Upper lobe of right lung (tissue), 1 donor: ENCODE data around the gene TMED8. TPM values are rescaled to one million over a fixed set of nuclear protein-coding genes. Genes with fewer than 3 reads are reported as not detected.

Source experiments
- ATAC-seq: fragments of 200-7000 bp; cut with Tn5 transposase; one replicate; pipeline ENCODE4 v1.9.1; 2020; ENCODE audit warnings: mild to moderate bottlenecking, moderate library complexity
- DNase-seq: peaks from one replicate; pipeline ENCODE4 v3.0.0-alpha.2; 2020
- H3K27ac ChIP-seq: fragments of 200-600 bp; one replicate; pipeline ENCODE4 v1.8.0; 2022
- H3K27me3 ChIP-seq: fragments of 200-600 bp; one replicate; pipeline ENCODE4 v1.8.0; 2022; ENCODE audit warnings: mild to moderate bottlenecking
- H3K36me3 ChIP-seq: fragments of 200-600 bp; one replicate; pipeline ENCODE4 v1.8.0; 2022
- H3K4me1 ChIP-seq: fragments of 200-600 bp; one replicate; pipeline ENCODE4 v1.8.0; 2022
- H3K4me3 ChIP-seq: fragments of 200-600 bp; one replicate; pipeline ENCODE4 v1.8.0; 2022; ENCODE audit warnings: mild to moderate bottlenecking
- H3K9me3 ChIP-seq: fragments of 200-600 bp; one replicate; pipeline ENCODE4 v1.8.0; 2022
- intact Hi-C: fragments of 100-400 bp; cut with DNase I; formaldehyde crosslinking; loops from one replicate; pipeline ENCODE4 v1.11.0; 2022
- total RNA-seq: library from RNA; stranded (reverse); fragmentation: NEBNext Ultra II Directional; extraction: Animal tissue kit (Norgen Biotek cat#: 25700); gene quantifications from one replicate; pipeline ENCODE4 v1.2.1, GENCODE V29; 2021
- TF ChIP-seq, protein P1 (sequence below): fragments of 200-600 bp; IDR thresholded peaks from one replicate; pipeline ENCODE4 v1.8.0; 2022; ENCODE audit warnings: antibody characterized with exemption
- donor health status: DM: no; HTN: yes; CAD: no; lungs with severe emphysema.

TMED8 gene
- total RNA-seq, 1 donor from 2014 or later, result 11.3 TPM

- no peak overlapping the region for H3K4me3 ChIP-seq
- H3K36me3 ChIP-seq, result peaks cover 36% of the 10 kb centered on the region
- TF ChIP-seq, protein P1, sequence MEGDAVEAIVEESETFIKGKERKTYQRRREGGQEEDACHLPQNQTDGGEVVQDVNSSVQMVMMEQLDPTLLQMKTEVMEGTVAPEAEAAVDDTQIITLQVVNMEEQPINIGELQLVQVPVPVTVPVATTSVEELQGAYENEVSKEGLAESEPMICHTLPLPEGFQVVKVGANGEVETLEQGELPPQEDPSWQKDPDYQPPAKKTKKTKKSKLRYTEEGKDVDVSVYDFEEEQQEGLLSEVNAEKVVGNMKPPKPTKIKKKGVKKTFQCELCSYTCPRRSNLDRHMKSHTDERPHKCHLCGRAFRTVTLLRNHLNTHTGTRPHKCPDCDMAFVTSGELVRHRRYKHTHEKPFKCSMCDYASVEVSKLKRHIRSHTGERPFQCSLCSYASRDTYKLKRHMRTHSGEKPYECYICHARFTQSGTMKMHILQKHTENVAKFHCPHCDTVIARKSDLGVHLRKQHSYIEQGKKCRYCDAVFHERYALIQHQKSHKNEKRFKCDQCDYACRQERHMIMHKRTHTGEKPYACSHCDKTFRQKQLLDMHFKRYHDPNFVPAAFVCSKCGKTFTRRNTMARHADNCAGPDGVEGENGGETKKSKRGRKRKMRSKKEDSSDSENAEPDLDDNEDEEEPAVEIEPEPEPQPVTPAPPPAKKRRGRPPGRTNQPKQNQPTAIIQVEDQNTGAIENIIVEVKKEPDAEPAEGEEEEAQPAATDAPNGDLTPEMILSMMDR, result no peak
- H3K27me3 ChIP-seq, result no peaks in the 10 kb centered on the region
- H3K4me1 ChIP-seq, result no peaks in the 10 kb centered on the region
- no peak overlapping the region for H3K27ac ChIP-seq
- intact Hi-C loops, result no loop called here
- ATAC-seq, result no peak
- no peak for DNase-seq
- no peaks in the 10 kb centered on the region for H3K9me3 ChIP-seq
These were observed 32.4 kb downstream of the TMED8 start for GRCh38 chr14:77344377-77344996.

- no peak overlapping the region for H3K27ac ChIP-seq
- no peak overlapping the region for H3K4me3 ChIP-seq
- H3K4me1 ChIP-seq, result no peaks in the 10 kb centered on the region
- H3K27me3 ChIP-seq, result no peaks in the 10 kb centered on the region
- H3K36me3 ChIP-seq, result peaks cover 39% of the 10 kb centered on the region
- TF ChIP-seq, protein P1, result no peak
- intact Hi-C loops, result no loop called here
- ATAC-seq (no peak), DNase-seq (no peak)
- H3K9me3 ChIP-seq, result no peaks in the 10 kb centered on the region
These were observed 33.2 kb downstream of the TMED8 start for GRCh38 chr14:77343662-77344061.

DNA sequence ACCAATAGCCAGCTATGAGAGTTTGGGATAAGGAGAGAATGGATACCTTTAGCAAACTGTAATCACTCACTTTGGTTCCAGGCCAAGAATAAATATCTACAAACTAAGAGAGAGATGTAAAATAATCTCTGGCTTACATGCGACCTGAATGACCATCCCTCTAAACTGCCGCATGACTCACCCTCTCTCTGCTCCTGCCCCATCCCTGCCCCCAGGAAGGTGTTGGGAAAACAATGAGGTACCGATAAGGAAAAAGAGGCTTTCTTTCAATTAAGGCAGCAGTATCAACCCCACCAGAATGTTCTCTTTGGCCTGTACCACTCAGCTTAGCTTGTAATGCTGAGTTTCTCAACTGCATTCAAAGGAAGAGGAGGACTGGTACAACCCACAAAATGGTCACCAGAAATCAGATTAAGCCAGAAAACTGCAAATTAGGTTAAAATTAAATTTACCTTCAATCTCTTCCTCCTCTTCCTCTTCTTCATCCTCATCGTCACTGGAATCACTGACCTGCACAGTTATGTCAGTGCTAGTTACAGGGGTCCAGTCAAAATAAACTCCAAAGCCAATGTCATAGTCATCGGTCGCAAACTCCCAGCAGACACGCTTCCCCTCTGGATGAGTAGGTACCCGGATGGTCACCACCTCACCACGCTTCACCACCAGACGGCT lies 34.0 kb downstream of the TMED8 start:
- H3K4me3 ChIP-seq, result no peak overlapping the region
- H3K36me3 ChIP-seq, result peaks cover 42% of the 10 kb centered on the region
- no peaks in the 10 kb centered on the region for H3K9me3 ChIP-seq
- no peak for ATAC-seq
- no peak for DNase-seq
- intact Hi-C loops, result no loop called here
- no peaks in the 10 kb centered on the region for H3K27me3 ChIP-seq
- TF ChIP-seq, protein P1, result no peak
- no peaks in the 10 kb centered on the region for H3K4me1 ChIP-seq
- H3K27ac ChIP-seq, result no peak overlapping the region

DNA sequence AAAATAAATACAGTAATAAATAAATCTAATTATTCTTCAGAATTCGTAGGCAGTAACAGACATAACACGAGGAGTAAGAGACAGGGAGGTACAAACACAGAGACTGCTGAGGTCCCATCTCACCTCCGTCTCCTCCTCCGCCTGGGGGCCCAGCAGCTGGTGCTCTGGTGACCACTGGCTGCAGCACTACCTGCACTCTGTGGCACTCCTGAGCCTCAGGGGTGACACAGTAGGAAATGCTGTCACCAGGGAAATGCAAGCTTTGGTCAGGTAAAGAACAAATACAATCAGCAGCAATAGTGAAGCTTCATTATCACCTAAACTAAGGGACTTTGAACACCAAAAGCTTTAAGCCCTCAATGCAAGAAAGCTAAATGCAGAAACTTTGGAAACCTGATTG lies 36.5 kb downstream of the TMED8 start:
- Histone ChIP-seq H3K4me1 (no peaks in the 10 kb centered on the region), H3K4me3 (no peak overlapping the region), H3K27ac (no peak overlapping the region), H3K36me3 (peaks cover 42% of the 10 kb centered on the region), H3K9me3 (no peaks in the 10 kb centered on the region), H3K27me3 (no peaks in the 10 kb centered on the region)
- ATAC-seq (no peak), DNase-seq (no peak)
- TF ChIP-seq, protein P1, result no peak
- intact Hi-C loops, result no loop called here

DNA sequence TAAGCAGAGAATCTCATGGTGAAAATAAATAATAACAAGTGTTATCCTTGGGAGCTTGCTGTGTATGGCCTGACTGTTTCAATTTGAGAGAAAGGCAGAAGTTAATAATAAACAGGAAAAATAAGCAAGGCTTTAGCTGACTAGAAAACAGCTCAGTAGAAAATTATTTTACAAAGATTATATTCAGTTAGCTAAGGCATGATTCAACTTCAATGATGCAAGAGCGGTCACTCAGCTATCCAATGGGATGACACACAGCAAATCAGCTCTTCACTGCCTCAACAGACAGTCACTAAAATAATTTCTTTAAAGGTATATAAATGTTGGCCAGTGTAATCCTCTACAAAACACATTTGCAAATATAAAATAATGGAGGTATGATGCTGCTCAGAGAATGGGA lies 37.5 kb downstream of the TMED8 start:
- Histone ChIP-seq H3K36me3 (peaks cover 42% of the 10 kb centered on the region), H3K27ac (no peak overlapping the region), H3K27me3 (no peaks in the 10 kb centered on the region), H3K4me1 (no peaks in the 10 kb centered on the region), H3K9me3 (no peaks in the 10 kb centered on the region), H3K4me3 (no peak overlapping the region)
- intact Hi-C loops, result no loop called here
- no peak for DNase-seq
- TF ChIP-seq, protein P1, result no peak
- ATAC-seq, result no peak
